Colonic mucosa (tissue), 4 donors: ENCODE measurements around the gene PKHD1. TPM values are rescaled to one million over a fixed set of nuclear protein-coding genes. Genes with fewer than 3 reads are reported as not detected.

Source experiments
- DNase-seq: peaks from one replicate; pipeline ENCODE4 v3.0.0-alpha.2; 2020
- H3K27ac ChIP-seq: fragments of 200-600 bp; one replicate; pipeline ENCODE4 v1.8.0; 2021
- H3K27me3 ChIP-seq: fragments of 200-600 bp; one replicate; pipeline ENCODE4 v1.8.0; 2021
- H3K36me3 ChIP-seq: fragments of 200-600 bp; one replicate; pipeline ENCODE4 v1.8.0; 2021
- H3K4me1 ChIP-seq: fragments of 200-600 bp; one replicate; pipeline ENCODE4 v1.8.0; 2021; ENCODE audit warnings: mild to moderate bottlenecking
- H3K4me3 ChIP-seq: fragments of 200-600 bp; one replicate; pipeline ENCODE4 v1.8.0; 2021
- H3K9ac ChIP-seq, 2 donors: one replicate each; pipeline ENCODE4 v1.7.0; 2013; ENCODE audit warnings: control low read depth in 2 of 2, low read depth in 2 of 2, low read length in 2 of 2
- H3K9me3 ChIP-seq: fragments of 200-600 bp; one replicate; pipeline ENCODE4 v1.8.0; 2021
- intact Hi-C: fragments of 100-400 bp; cut with DNase I; formaldehyde crosslinking; loops from one replicate; pipeline ENCODE4 v1.14.1; 2022
- total RNA-seq, 2 donors: library from RNA; stranded (reverse); fragmentation: NEBNext Ultra II Directional in 1 of 2; extraction: Animal tissue kit (Norgen Biotek cat#: 25700) in 1 of 2; gene quantifications; one replicate each; pipeline ENCODE4 v1.2.1, GENCODE V29; 2021
- TF ChIP-seq, protein P1 (sequence below): fragments of 200-600 bp; IDR thresholded peaks from one replicate; pipeline ENCODE4 v1.8.0; 2022; ENCODE audit warnings: antibody characterized with exemption, mild to moderate bottlenecking
- donor health status: healthy.
- donor health status: DM: no; HTN: no; CAD: no.
- donor health status: DM: no; HTN: no; CAD: no.

Gene PKHD1
- total RNA-seq, 2 donors from 2014 or later = 0.08 to 0.10 TPM

DNA sequence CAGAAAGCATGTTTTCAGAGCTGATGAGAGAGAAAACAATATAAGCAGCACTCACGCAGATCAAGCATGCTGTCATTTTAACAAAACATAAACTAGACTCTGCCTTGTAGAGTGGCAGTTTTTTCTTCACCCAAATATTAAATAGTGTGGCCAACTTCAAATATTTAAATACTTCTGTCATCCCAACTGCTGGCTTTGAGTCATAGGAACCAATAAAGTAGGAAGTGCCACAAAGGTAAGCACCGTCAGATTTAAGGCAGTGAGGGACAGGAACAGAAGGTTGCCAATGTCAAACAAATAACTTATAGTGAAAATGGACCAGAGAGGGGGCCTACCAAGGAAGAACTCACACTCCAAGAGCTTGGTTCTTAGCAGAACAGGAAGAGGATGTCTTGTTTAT is 222.2 kb downstream of the PKHD1 start:
- intact Hi-C loops = no loop called here
- TF ChIP-seq, protein P1, sequence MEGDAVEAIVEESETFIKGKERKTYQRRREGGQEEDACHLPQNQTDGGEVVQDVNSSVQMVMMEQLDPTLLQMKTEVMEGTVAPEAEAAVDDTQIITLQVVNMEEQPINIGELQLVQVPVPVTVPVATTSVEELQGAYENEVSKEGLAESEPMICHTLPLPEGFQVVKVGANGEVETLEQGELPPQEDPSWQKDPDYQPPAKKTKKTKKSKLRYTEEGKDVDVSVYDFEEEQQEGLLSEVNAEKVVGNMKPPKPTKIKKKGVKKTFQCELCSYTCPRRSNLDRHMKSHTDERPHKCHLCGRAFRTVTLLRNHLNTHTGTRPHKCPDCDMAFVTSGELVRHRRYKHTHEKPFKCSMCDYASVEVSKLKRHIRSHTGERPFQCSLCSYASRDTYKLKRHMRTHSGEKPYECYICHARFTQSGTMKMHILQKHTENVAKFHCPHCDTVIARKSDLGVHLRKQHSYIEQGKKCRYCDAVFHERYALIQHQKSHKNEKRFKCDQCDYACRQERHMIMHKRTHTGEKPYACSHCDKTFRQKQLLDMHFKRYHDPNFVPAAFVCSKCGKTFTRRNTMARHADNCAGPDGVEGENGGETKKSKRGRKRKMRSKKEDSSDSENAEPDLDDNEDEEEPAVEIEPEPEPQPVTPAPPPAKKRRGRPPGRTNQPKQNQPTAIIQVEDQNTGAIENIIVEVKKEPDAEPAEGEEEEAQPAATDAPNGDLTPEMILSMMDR = no peak
- no peaks in the 10 kb centered on the region for H3K9me3 ChIP-seq
- DNase-seq = no peak
- H3K9ac ChIP-seq = no peak overlapping the region
- no peaks in the 10 kb centered on the region for H3K36me3 ChIP-seq
- no peak overlapping the region for H3K4me3 ChIP-seq
- no peak overlapping the region for H3K27ac ChIP-seq
- H3K27me3 ChIP-seq = no peaks in the 10 kb centered on the region
- no peaks in the 10 kb centered on the region for H3K4me1 ChIP-seq

DNA sequence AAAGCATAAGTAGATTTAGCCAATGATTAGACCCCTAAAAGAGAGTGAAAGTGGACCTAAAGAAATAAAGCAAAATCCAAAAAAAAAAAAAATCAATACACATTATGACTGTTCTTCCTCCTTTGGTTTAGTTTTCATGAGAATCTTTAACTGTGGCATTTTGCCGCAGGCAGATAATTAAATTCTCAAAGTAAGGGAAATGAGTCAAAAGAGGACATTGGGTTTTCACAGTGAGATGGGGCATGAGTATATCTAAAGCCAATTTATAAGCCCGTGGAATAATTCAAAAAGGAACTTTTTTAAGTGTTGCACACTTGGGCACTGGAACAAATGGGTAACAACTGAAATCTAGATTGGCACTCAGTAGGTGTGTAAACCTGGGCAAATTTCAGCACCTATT is 230.3 kb downstream of the PKHD1 start:
- intact Hi-C loops = loop anchor here (10.0 kb wide), 3 partner anchors 98 to 1042 kb away; partner anchors contain the start of gene TFAP2B

DNA sequence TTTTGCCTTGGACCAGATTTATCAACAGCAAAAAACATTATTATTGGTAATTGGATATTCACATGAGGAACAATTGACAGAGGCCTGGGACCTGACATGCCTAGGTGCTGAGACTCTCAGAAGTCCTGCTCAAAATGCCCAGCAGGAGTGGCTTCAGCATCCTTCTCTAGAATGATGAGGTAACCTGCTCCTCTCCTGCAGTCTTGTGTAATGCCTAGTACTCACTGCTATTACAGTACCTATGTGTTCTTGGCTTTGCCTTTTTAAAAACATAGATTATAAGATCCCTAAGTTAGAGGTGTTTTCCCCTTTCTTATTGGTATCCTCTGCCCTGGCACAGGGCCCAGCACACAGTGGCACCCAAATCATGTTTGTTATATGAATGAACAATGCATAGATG is 230.9 kb downstream of the PKHD1 start:
- H3K4me3 ChIP-seq = no peak overlapping the region
- no peak overlapping the region for H3K9ac ChIP-seq
- TF ChIP-seq, protein P1 = no peak
- no peak for DNase-seq
- H3K36me3 ChIP-seq = no peaks in the 10 kb centered on the region
- no peaks in the 10 kb centered on the region for H3K4me1 ChIP-seq
- no peaks in the 10 kb centered on the region for H3K27me3 ChIP-seq
- H3K9me3 ChIP-seq = no peaks in the 10 kb centered on the region
- no peak overlapping the region for H3K27ac ChIP-seq
- intact Hi-C loops = loop anchor here (10.0 kb wide), 3 partner anchors 98 to 1042 kb away; partner anchors contain the start of gene TFAP2B

More for the DNA sequence above, 230.3 kb downstream of the PKHD1 start:
- no peaks in the 10 kb centered on the region for H3K4me1 ChIP-seq
- H3K27me3 ChIP-seq = no peaks in the 10 kb centered on the region
- H3K9me3 ChIP-seq = no peaks in the 10 kb centered on the region
- H3K36me3 ChIP-seq = no peaks in the 10 kb centered on the region
- H3K9ac ChIP-seq = no peak overlapping the region
- no peak overlapping the region for H3K4me3 ChIP-seq
- DNase-seq = no peak
- no peak overlapping the region for H3K27ac ChIP-seq
- TF ChIP-seq, protein P1 = no peak

DNA sequence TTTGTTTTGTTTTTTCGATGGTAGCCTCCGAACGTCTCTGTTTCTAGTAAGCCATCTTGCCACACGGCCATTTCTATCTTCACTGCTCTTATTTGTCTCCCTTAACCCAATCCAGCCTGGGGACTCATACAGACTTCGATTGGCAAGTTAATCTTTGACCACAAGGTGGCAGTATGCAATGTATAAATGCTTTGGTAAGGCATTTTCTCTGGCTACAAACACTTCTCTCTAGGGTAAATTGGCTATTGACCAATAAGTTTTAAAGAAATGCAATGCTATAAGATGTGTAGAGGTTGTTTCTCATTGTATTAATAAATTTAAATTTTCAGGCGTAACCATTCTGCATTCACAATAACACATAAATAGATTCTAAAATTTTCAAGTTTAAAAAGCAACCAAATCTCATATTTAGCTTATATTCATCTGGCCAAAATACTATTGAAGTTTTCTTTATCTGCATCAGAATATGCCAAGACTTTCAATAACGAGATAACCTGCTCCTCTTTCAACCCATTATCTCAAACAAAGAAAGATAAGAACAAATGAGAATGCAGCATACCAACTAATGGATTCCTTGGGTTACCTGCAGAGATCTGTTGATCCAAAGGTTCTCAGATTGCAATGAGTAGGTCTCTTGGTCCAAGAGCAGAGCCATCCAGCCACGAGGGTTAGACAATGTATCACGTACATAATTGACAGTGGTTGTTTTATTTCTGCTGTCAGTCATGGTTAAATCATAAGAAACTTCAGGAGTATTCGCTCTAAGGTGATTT is 231.9 kb downstream of the PKHD1 start:
- no peaks in the 10 kb centered on the region for H3K27me3 ChIP-seq
- TF ChIP-seq, protein P1 = peak; percentile 61
- no peak overlapping the region for H3K4me3 ChIP-seq
- no peaks in the 10 kb centered on the region for H3K9me3 ChIP-seq
- H3K9ac ChIP-seq = no peak overlapping the region
- DNase-seq = peak; percentile 30
- H3K27ac ChIP-seq = no peak overlapping the region
- intact Hi-C loops = loop anchor here (10.0 kb wide), 3 partner anchors 99 to 1041 kb away; partner anchors contain the start of gene TFAP2B
- no peaks in the 10 kb centered on the region for H3K4me1 ChIP-seq
- H3K36me3 ChIP-seq = no peaks in the 10 kb centered on the region

DNA sequence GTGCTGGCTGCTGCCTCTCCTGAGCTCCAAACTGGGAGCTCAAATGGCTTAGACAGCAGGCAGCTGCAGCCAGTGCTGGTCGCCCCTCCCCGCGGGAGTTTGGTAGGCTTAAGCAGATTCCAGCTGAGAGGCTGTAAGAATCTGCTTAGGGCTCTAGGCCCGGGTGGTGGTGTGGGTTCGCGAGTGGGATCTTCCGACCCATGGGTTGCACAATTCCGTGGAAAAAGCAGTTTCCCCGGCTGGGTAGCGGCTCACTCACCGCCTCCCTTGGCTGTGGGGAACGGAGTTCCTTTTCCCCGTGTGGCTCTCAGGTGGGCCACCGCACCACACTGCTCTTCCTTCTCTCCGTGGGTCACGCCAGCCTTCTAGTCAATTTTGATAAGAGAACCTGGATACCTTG is 232.5 kb downstream of the PKHD1 start:
- Histone ChIP-seq H3K9ac (no peak overlapping the region), H3K4me1 (no peaks in the 10 kb centered on the region), H3K4me3 (no peak overlapping the region), H3K27me3 (no peaks in the 10 kb centered on the region), H3K9me3 (no peaks in the 10 kb centered on the region), H3K36me3 (no peaks in the 10 kb centered on the region), H3K27ac (no peak overlapping the region)
- TF ChIP-seq, protein P1 = no peak
- no peak for DNase-seq
- intact Hi-C loops = loop anchor here (10.0 kb wide), 3 partner anchors 100 to 1040 kb away; partner anchors contain the start of gene TFAP2B
